IPS DF 4.7 (cell line): Measurements from ENCODE around the gene RAP1A.
"Not testable (repeated sequence)": the region's sequence is repeated elsewhere in the genome, so short reads cannot be mapped to it uniquely, and the experiment has no call there.

Experiments
- DNase-seq: peaks from one replicate; pipeline ENCODE4 v3.0.0-alpha.2; 2013; ENCODE audit warnings: low spot score; ENCODE audit errors: extremely low read depth

Gene RAP1A

DNA sequence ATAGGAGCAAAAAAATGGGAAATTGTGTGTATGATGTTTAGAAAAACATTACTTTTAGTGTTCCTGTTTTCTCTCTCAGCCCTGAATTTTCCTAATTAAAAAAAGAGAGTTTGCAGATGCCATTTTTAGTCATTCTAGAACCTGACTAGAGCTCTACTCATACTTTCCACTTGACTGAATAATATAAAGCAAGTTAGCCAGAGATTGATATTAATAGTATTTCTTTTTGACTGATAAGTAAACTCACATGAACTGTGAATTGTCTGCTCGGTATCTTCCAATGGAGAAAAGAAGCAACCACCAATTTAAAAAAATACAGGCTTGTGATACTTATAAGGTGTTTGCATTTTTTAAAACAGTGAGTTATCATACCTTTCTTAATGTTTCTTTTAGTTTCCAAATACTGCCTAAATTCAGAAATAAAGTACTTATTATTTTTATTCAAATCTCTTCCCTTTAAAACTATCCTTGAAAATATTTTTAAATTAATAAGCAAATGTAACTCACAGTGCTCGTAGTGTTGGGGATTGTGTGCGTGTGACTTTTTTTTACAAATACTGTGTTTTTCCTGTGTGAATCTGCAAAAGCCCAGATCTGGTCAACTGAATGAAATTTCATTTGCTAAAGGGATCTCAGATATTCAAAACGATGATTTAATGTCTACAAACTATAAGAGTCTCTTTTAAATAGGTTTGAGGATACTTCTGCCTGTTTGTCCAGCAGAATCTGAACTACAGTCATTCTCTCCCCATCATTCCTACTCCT is 9.8 kb downstream of the RAP1A start:
- no peak for DNase-seq

DNA sequence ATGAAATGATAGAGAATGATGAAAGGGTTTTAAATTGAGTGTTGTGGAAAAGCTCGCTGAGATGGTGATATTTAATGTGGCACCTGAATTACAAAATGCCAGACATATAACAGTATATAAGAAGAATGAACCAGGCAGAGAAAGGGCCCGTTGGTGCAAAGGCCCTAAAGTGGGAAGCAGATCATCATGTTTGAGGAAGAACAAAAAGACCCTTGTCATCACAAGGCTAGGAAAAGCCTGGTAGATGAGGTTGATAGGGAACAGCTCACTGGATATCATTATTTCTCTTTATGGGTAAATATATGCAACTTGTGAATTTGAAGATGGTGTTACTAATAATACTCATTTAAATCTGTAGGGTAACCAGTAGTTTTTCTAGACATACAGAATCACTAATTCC is 11.0 kb downstream of the RAP1A start:
- DNase-seq = no peak

DNA sequence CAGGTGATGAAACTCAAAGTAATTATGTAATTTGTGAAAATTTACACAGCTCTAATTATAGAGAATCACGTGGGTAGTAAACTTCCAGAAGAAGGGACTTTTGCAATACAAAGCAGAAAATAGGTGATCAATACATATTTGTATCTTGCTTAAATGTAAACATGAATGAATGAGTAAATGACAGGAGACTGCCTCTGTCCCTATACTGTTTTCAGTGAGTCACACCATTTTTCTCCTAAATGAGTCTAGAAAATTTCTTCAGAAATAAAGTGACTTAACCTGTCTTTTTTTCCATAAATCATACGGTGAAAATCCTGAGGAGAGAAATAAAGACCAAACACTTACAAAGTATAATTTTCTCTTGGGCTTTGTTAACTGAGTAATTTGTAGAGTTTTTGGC is 11.9 kb downstream of the RAP1A start:
- DNase-seq = no peak

DNA sequence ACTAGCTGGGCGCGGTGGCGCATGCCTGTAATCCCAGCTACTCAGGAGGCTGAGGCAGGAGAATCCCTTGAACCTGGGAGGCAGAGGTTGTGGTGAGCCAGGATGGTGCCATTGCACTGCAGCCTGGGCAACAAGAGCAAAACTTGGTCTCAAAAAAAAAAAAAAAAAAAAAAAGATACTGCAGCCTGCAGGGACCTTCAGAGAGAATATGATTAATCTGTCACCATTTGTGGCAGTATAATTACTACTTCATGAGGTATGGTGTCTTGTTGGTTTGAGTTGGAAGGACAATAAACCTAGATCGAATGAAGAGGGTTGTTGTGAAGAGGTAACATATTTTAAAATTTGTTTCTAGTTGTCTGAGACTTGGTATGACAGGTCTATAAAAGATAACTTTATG is 13.2 kb downstream of the RAP1A start:
- not testable (repeated sequence) for DNase-seq

DNA sequence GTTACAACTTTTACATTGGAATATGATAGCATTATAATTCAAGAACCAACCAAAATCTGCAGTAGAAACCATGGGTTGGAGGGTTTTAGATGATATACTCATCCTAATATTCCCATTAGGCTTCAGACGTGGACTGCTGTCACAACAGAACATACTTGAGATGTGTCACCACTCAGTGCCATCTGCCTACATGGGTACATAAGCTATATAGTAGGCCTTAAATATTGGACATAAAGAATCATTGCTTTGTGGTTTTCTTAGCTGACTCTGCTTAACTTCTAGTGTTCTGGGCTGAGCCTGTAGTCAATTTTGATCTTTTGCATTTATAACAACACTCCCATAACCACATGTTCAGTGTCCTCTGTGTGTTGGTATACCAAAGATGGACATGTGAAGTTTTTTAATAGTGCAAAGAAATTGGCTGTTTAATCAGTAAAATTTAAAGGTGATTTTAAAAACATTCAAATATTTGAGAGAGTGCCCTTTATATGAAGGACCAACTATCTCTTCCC is 14.2 kb downstream of the RAP1A start:
- no peak for DNase-seq

DNA sequence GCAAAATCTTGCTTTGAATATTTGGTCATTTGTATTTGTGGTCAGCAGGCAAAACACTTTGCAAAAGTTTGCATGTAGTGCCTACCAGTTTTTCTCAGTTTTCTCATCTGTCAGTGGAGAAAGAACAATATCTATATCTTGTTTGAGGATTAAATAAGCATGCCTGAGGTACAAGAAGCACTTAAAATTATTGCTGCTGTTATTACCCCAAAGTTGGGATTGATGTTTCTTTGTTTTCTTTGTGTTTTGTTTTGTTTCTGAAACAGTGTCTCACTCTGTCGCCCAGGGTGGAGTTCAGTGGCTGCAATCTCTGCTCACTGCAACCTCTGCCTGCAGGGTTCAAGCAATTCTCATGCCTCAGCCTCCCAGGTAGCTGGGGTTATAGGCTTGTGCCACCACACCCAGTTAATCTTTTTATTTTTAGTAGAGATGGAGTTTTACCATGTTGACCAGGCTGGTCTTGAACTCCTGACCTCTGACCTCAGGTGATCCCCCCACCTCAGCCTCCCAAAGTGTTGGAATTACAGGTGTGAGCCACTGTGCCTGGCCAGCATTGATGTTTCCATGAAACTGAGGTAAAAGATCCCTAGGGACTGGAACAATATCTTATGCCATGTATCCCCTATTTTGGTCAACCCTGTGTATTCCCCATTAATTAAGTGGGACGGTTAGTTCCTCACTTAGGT is 15.9 kb downstream of the RAP1A start:
- DNase-seq = no peak

DNA sequence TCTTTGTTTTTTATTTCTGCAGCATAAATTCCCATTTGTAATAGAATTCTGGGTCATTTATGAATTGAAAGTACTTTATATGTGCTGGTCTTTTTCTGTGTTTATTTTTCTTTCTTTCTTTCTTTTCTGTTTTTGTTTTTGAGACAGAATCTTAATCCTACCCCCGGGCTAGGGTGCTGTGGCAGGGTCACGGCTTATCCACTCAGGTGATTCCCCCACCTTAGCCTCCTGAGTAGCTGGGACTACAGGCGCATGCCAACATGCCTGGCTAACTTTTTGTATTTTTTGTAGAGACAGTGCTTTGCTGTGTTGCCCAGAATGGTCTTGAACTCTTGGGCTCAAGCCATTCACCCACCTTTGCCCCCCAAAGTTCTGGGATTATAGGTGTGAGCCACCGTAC is 18.7 kb downstream of the RAP1A start:
- no peak for DNase-seq

DNA sequence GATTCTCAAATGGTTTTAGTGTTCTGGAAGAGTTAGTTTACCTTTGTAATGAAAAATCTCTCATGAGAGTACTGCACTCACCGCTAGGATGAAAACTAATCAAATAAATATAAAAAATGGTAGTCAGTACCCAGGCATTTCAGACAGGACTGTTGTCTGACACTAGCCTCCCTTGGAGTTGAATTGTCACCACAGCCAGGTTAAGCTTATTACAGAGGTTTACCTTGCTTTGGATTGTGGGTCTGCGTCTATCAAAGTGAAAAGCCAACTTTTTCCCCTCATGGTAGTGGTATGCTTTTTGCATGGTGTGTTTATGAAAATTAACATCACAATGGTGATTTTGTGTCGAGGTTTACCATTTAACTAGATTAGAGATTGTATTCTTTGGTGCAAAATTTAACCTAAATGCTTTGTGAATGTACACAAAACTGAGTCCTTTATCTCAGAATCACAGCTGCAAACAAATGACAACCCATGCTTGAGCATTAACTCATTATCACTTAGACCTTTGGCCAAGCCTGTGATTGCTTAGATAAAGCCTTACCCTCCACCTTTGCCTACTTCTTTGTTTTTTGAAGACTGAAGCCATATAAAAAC is 20.1 kb downstream of the RAP1A start:
- DNase-seq = no peak

DNA sequence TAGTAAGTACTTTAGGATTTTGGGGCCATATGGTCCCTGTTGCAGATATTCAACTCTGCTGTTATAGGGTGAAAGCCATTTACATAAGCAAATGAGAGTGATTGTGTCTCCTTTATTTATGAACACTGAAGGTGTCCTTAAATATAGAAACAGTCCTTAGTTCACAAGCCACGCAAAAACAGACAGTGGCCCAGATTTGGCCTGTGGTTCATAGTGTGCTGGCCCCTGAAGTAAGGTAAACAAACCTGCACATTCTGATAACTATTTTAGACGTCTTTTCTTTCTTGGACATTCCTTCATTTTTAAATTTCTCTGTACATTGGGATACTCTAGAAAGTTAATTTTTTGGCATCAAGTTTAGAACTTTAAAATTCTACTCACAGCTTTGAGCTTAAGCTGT is 23.5 kb downstream of the RAP1A start:
- no peak for DNase-seq

DNA sequence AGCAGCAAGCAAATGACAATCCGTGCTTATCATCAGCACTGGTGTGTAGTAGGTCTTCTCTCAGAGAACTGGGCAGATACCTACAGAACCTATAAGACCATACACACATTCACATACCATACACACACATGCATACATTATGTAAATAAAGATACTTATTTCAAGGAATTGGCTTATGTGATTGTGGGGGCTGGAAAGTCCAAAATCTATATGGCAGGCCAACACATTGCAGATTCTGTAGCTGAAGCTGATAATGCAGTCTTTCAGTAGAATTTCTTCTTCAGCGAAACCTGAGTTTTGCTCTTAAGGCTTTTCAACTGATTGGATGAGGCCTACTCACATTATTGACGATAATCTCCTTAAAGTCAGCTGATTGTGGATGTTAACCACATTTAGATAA is 24.1 kb downstream of the RAP1A start:
- DNase-seq = no peak

DNA sequence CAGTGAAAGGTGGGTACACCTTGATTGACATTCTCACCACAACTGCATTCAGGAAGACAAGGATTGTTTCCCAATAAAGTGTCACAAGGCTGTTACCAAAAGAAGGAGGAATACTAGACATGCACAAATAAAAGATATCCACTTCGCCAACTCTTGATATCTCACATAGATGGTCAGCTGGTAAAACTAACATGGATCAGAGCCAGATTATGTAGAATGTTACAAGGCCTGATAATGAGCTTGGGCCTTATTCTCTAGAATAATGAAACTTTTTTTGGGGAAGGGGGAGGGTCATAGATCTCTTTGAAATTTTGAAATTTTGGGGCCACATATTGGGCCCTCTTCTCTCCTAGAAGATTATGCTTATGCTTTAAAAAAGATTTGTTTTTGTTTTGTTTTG is 24.9 kb downstream of the RAP1A start:
- no peak for DNase-seq

DNA sequence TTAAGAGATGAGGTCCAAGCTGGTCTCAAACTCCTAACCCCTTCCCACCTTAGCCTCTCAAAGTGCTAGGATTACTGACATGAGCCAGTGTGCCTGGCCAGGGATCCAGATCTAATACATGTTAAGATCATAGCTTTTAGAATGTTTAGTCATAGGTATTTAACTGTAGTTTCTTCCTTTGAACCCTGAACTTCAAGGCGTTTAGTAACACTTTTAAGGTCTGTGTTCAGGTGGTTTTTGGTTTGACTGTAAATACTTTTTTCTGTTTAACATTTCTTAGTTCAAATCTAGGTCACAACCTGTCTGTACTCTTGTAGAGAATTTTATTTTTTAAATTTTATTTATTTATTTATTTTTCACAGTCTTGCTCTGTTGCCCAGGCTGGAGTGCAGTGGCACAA is 28.1 kb downstream of the RAP1A start:
- DNase-seq = no peak

DNA sequence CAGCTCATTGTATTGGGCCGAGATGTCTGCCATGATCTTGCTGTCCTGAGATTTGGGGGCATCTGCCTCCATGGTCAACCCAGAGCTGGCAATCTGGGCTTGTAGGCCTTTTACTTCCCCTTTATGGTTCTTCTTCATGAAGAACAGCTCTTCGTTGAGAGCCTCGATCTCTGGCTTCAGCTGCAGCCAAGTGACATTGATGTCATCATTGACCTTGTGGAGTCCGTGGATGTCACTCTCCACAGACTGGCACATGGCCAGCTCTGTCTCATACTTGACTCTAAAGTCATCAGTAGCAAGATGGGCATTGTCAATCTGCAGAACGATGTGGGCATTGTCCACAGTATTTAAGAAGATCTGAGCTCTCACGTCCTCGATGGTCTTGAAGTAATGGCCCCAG is 29.2 kb downstream of the RAP1A start:
- no peak for DNase-seq

DNA sequence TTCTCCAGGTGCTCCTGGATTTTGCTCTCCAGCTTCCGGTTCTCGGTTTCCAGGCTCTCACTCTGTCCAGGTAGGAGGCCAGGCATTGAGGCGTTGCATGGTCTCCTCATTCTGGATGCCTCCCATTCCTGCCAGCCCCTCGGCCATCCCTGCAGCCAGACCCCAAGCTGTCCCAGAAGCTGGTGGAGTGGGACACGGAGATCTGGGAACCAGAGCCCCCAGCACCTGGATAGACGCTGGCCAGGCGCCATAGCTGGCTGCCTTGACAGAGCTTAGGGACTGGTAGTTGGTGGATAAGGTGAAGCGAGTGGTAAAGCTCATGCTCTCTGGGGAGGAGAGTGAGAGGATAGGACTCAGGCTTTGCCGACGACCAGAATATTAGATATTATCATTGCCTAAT is 29.6 kb downstream of the RAP1A start:
- no peak for DNase-seq

DNA sequence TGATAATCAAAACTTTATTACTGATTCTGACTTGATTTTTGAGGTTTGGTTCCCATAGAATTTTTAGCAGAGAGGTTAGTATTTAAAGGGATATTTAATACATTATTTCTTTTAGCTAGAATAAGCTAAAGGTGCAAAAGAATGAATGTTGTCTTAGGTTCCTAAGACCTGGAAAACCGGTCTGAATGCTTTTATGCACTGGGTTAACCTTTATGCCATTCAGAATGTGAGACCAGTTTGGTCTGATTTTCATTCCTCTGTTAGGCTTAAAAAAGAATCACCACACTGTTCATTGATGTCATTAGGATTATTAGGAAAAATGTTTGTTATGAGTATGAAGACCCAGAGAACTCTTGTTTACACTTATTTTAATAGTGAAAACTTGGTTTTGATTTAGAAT is 30.1 kb downstream of the RAP1A start:
- DNase-seq = no peak

DNA sequence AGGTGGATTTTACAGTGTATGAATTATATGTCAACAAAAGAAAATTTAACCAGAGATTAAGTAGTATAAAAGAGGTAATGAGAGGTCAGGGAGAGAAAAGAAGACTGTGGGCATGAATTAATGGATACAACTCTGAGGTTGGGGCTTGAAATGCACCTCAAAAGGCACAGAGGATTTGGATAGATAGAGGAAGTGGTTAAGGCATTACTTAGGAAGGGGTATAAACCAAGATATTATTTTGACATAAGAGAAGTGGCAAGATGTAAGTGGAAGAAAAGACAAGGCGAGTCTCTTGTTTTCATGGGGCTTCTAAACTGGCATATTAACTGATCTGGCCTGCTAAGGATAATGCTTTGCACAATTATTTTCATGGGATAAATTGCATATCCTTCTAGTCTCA is 34.1 kb downstream of the RAP1A start:
- no peak for DNase-seq

DNA sequence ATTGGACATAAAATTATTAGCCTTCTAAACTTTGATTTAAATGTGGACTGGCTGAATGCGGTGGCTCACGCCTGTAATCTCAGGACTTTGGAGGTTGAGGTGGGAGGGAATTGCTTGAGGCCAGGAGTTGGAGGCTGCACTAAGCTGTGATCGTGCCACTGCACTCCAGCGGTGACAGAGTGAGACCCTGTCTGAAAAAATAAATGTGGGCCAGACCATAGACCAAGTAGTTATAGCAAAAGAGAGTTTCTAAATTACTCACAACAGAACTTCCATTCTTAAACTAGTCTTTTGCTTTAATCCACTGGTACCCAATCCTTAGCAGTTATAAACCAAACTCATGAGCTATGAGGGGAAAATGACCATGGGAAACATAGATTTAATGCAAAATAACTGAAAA is 35.2 kb downstream of the RAP1A start:
- no peak for DNase-seq

DNA sequence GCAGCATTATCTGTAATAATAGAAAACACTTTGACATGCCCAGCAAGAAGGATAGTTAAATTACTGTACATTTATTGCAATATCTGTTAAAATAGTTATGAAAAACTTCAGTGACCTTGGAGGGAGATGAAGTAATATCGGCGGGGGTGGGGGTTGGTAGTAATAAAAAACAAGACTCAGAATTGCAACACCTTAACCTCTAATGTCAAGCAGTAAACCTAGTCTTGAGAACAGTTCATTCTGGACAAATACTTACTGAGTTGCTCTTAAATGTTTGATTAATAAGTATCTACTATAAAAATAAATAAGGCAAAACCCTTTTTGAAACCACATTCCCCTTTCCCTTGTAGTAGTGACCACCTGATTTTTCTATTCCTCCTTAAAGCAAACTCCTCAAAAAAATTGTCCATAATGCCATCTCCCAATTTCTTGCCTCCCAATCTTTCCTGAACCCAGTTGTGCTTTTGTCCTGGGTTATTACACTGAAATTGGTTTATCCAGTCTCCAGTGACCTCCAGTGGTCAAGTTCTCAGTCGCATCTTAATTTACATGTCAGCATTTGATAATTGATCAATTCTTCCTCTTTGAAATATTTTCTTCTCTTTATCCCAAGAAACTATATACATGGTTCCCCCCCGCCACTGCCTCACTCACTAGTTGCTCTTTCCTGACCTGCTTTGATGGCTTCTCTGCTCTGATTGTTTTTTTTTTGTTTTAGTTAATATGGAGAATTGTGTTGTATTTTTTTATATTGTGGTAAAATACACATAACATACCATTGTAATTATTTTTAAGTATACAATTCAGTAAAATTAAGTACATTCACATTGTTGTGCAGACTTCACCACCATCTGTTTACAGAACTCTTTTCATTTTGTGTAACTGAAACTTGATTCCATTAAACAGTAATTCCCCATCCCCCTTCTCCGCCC is 36.8 kb downstream of the RAP1A start:
- DNase-seq = peak; percentile 3

DNA sequence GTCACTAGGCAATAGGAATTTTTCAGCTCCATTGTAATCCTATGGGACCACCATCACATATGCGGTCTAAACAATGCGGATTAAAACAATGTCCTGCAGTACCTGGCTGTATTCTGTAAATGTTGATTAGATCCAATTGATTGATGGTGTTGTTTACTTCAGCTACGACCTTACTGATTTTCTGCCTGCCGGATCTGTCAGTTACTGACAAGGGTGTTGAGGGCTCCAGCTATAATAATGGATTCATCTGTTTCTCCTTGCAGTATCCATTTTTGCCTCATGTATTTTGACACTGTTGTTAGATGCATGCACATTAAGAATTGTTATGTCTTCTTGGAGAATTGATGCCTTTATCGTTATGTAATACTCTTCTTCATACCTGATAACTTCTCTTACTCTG is 39.0 kb downstream of the RAP1A start:
- DNase-seq = no peak

DNA sequence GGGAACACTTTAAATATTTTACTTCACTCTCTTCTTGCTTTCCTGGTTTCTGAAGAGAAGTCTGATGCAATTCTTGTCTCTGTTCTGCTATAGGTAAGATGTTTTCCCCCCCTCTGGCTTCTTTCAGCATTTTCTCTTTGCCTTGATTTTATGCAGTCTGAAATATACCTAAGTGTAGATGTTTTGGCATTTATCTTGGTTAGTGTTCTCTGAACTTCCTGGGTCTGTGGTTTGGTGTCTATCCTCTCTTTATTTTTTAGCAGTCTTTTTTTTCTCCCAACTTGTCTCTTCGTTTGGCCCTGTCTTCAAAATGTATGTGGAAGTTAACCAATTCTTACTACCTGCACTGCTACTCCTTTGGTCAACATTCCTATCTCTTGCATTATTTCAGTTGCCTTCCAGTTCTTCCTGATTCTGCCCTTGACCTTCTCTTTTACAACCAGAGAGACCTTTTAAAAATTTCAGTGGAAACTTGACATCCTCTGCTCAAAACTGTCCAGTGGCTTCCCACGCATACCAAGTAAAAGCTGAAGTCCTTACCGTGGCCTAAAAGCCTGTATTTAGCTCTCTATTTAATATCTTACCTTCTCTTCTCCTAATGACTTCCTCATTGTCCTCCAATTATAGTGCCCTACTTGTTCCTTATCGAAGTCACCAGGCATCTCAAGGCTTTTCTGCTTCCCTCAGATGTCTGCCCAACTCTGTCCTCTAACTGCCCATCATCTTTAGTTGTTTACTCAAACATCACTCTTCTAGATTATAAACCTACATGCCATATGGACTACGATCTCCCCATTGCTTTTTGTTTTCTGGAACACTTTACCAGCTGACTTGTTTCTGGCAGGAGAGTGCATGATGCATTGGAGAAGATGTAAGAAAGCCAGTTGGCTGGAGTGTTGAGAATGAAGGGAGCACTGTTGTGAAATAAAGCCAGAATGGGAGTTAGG is 40.9 kb downstream of the RAP1A start:
- no peak for DNase-seq
